Measurements from ENCODE around the gene PCDH10. TPM values are rescaled to one million over a fixed set of nuclear protein-coding genes. Genes with fewer than 3 reads are reported as not detected.

The PCDH10 gene
- 0.17 and 0.40 TPM in 2 replicates for total RNA-seq

GRCh38 chr4:133148690-133149363 is at the start of gene PCDH10:
PCDH10 (plus strand) TSS chr4:133149294; CDS start chr4:133150141, 847 bp downstream.
- DNase-seq (ENCODE audit: low read depth), result peak; percentile 76

GRCh38 chr4:133102043-133102442 is 47.1 kb upstream of the PCDH10 start:
- no peak for DNase-seq (ENCODE audit: low read depth)

GRCh38 chr4:133102612-133103409 is 46.3 kb upstream of the PCDH10 start:
- no peak for DNase-seq (ENCODE audit: low read depth)

- no peak for DNase-seq (ENCODE audit: low read depth)
Measured at GRCh38 chr4:133112641-133113040, 36.5 kb upstream of the PCDH10 start.

GRCh38 chr4:133124746-133125145 is 24.3 kb upstream of the PCDH10 start:
- no peak for DNase-seq (ENCODE audit: low read depth)

- DNase-seq (ENCODE audit: low read depth), result no peak
Measured at GRCh38 chr4:133127500-133127899, 21.6 kb upstream of the PCDH10 start.

GRCh38 chr4:133129237-133129636 is 19.9 kb upstream of the PCDH10 start:
- DNase-seq (ENCODE audit: low read depth), result no peak

GRCh38 chr4:133130171-133130570 is 18.9 kb upstream of the PCDH10 start:
- DNase-seq (ENCODE audit: low read depth), result no peak

GRCh38 chr4:133131829-133132460 is 17.1 kb upstream of the PCDH10 start:
- DNase-seq (ENCODE audit: low read depth), result no peak

GRCh38 chr4:133136833-133137232 is 12.3 kb upstream of the PCDH10 start:
- no peak for DNase-seq (ENCODE audit: low read depth)

GRCh38 chr4:133137571-133137970 is 11.5 kb upstream of the PCDH10 start:
- no peak for DNase-seq (ENCODE audit: low read depth)

GRCh38 chr4:133143775-133144430 is 5.2 kb upstream of the PCDH10 start:
- no peak for DNase-seq (ENCODE audit: low read depth)

GRCh38 chr4:133145241-133145640 is 3.9 kb upstream of the PCDH10 start:
- no peak for DNase-seq (ENCODE audit: low read depth)

- no peak for DNase-seq (ENCODE audit: low read depth)
Measured at GRCh38 chr4:133145758-133146573, 3.1 kb upstream of the PCDH10 start.

GRCh38 chr4:133146574-133147241 is 2.4 kb upstream of the PCDH10 start:
- DNase-seq (ENCODE audit: low read depth), result peak; percentile 33

GRCh38 chr4:133147286-133147821 is 1.7 kb upstream of the PCDH10 start:
- no peak for DNase-seq (ENCODE audit: low read depth)

- DNase-seq (ENCODE audit: low read depth), result no peak
Measured at GRCh38 chr4:133147921-133148689, 989 bp upstream of the PCDH10 start.

GRCh38 chr4:133149364-133149695 is 236 bp downstream of the PCDH10 start:
- no peak for DNase-seq (ENCODE audit: low read depth)

- DNase-seq (ENCODE audit: low read depth), result no peak
Measured at GRCh38 chr4:133149932-133150471, 908 bp downstream of the PCDH10 start.

All from renal cortical epithelial cell (primary cell).